PC-9 (cell line): ENCODE data around the gene GGPS1. TPM values are rescaled to one million over a fixed set of nuclear protein-coding genes. Genes with fewer than 3 reads are reported as not detected.
A peak's percentile ranks its signal among the peaks of the same experiment; 100 is the strongest.

Experiments
- BruUV-seq: library from RNA; stranded (reverse); fragments of 400-500 nt; replicated peaks from 2 replicates; lab custom pipeline; 2021; lab: Mats Ljungman, UMichigan
- CTCF ChIA-PET: fragments of 300-600 bp; sonication (Branson Sonifier 250); formaldehyde crosslinking; loops from one replicate; lab custom pipeline; 2022; ENCODE audit warnings: antibody characterized with exemption; lab: Charles Lee
- POLR2A ChIA-PET: fragments of 300-600 bp; sonication (Branson Sonifier 250); formaldehyde crosslinking; loops from one replicate; lab custom pipeline; 2022; ENCODE audit warnings: antibody characterized with exemption; ENCODE audit not compliant: unreplicated experiment; lab: Charles Lee
- DNase-seq, 2 experiments: peaks; one replicate each; pipeline versions ENCODE4 v3.0.0 to v3.0.0-alpha.2; 2015 to 2022; ENCODE audit warnings: mixed read lengths in 1 of 2
- H2AFZ ChIP-seq: fragments of 200-600 bp; sonication (generic); 2 replicates; pipeline ENCODE4 v1.8.1; 2017; ENCODE audit warnings: antibody characterized with exemption
- H3F3A ChIP-seq: fragments of 200-600 bp; sonication (generic); 2 replicates; pipeline ENCODE4 v1.8.1; 2017; ENCODE audit warnings: antibody characterized with exemption, mild to moderate bottlenecking, low read depth; ENCODE audit not compliant: insufficient read depth
- H3K27ac ChIP-seq: fragments of 200-600 bp; sonication (generic); 2 replicates; pipeline ENCODE4 v1.6.1; 2016; ENCODE audit warnings: mixed run types
- H3K27me3 ChIP-seq: fragments of 200-600 bp; sonication (generic); 2 replicates; pipeline ENCODE4 v1.6.1; 2016; ENCODE audit warnings: low read depth, mixed run types; ENCODE audit not compliant: insufficient read depth
- H3K36me3 ChIP-seq: fragments of 200-600 bp; sonication (generic); 2 replicates; pipeline ENCODE4 v1.6.1; 2016; ENCODE audit warnings: low read depth, mixed run types
- H3K4me1 ChIP-seq: fragments of 200-600 bp; sonication (generic); replicated peaks from 2 replicates; pipeline ENCODE4 v1.6.1; 2016; ENCODE audit warnings: mixed run types; ENCODE audit not compliant: insufficient read depth
- H3K4me2 ChIP-seq: fragments of 200-600 bp; sonication (generic); 2 replicates; pipeline ENCODE4 v1.6.1; 2017; ENCODE audit warnings: mixed run types
- H3K4me3 ChIP-seq: fragments of 200-600 bp; sonication (generic); 2 replicates; pipeline ENCODE4 v1.6.1; 2016; ENCODE audit warnings: mixed run types
- H3K79me2 ChIP-seq: fragments of 200-600 bp; sonication (generic); 2 replicates; pipeline ENCODE4 v1.6.1; 2017; ENCODE audit warnings: low read depth, mixed run types
- H3K9me2 ChIP-seq: fragments of 200-600 bp; sonication (generic); 2 replicates; pipeline ENCODE4 v1.8.1; 2017; ENCODE audit warnings: mild to moderate bottlenecking; ENCODE audit not compliant: insufficient read depth
- H3K9me3 ChIP-seq: fragments of 200-600 bp; sonication (generic); 2 replicates; pipeline ENCODE4 v1.8.1; 2016; ENCODE audit warnings: low read depth; ENCODE audit not compliant: insufficient read depth
- H4K20me1 ChIP-seq: fragments of 200-600 bp; sonication (generic); 2 replicates; pipeline ENCODE4 v1.8.1; 2017; ENCODE audit not compliant: insufficient read depth
- EZH2 ChIP-seq: fragments of 200-600 bp; sonication (generic); IDR thresholded peaks from 2 replicates; pipeline ENCODE4 v1.8.0; 2017; ENCODE audit warnings: antibody characterized with exemption, low read depth
- intact Hi-C: fragments of 100-400 bp; cut with micrococcal nuclease; formaldehyde crosslinking; loops from one replicate; pipeline ENCODE4 v1.10.0; 2022; ENCODE audit not compliant: unreplicated experiment
- total RNA-seq: library from RNA; stranded (reverse); gene quantifications from 2 replicates; pipeline ENCODE4 v1.2.3, GENCODE V29; 2021
- TF ChIP-seq, protein P1 (sequence below): fragments of 200-600 bp; sonication (generic); conservative IDR thresholded peaks from 2 replicates; pipeline ENCODE4 v1.6.1; 2017; ENCODE audit warnings: mixed run types, antibody characterized with exemption, mild to moderate bottlenecking, moderate library complexity

Gene GGPS1
- total RNA-seq, 1 experiment from 2014 or later = 61.7 TPM

- Histone ChIP-seq H3K9me3 (0 out of 2 replicates have a peak, but pooled peaks cover 6% of the 10 kb centered on the region), H4K20me1 (peaks cover 50% of the 10 kb centered on the region), H3F3A (peaks cover 19% of the 10 kb centered on the region), H3K36me3 (no peaks in the 10 kb centered on the region), H3K4me3 (no peak overlapping the region), H3K27me3 (no peaks in the 10 kb centered on the region), H3K9me2 (no peaks in the 10 kb centered on the region), H3K4me1 (peaks cover 40% of the 10 kb centered on the region), H2AFZ (no peak overlapping the region), H3K79me2 (peaks cover 95% of the 10 kb centered on the region), H3K4me2 (no peak overlapping the region), H3K27ac (peak overlapping the region; percentile 9; the same call in 1 of the 2 replicates)
- BruUV-seq = no TSS peak
- POLR2A ChIA-PET = no interaction called here
- intact Hi-C loops = no loop called here
- CTCF ChIA-PET = no interaction called here
- TF ChIP-seq, protein P1, sequence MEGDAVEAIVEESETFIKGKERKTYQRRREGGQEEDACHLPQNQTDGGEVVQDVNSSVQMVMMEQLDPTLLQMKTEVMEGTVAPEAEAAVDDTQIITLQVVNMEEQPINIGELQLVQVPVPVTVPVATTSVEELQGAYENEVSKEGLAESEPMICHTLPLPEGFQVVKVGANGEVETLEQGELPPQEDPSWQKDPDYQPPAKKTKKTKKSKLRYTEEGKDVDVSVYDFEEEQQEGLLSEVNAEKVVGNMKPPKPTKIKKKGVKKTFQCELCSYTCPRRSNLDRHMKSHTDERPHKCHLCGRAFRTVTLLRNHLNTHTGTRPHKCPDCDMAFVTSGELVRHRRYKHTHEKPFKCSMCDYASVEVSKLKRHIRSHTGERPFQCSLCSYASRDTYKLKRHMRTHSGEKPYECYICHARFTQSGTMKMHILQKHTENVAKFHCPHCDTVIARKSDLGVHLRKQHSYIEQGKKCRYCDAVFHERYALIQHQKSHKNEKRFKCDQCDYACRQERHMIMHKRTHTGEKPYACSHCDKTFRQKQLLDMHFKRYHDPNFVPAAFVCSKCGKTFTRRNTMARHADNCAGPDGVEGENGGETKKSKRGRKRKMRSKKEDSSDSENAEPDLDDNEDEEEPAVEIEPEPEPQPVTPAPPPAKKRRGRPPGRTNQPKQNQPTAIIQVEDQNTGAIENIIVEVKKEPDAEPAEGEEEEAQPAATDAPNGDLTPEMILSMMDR = no peak
- no peak for TF ChIP-seq EZH2
- DNase-seq = no peak
Observed at GRCh38 chr1:235293322-235293942, 34.9 kb upstream of the GGPS1 start.

DNA sequence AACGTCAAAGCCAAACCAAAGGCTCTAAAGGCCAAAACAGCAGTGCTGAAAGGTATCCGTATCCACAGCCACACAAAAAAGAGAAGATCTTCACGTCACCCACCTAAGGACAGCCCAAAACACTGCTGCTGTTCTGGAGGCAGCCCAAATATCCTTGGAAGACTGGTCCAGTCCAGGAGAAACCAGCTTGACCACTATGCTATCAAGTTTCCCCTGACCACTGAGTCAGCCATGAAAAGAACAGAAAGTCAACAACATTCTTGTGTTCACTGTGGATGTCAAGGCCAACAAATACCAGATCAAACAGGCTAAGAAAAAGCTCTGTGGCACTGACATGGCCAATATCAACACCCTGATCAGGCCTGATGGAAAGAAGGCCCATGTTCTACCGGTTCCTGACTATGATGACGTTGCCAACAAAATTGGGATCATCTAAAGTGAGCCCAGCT, 32.4 kb upstream of the GGPS1 start:
- H3K4me1 ChIP-seq = peaks cover 40% of the 10 kb centered on the region
- peak overlapping the region; percentile 77 for H3K27ac ChIP-seq
- peak overlapping the region; percentile 17; the same call in 1 of the 2 replicates for H3K4me3 ChIP-seq
- POLR2A ChIA-PET = interaction anchor here (0.6 to 0.7 kb wide), 4 partner anchors 22 to 922 kb away, joined by 3 to 6 read pairs (median 4); partner anchors contain the start of gene COA6
- H3K9me3 ChIP-seq = peaks cover 6% of the 10 kb centered on the region; the same call in 1 of the 2 replicates
- CTCF ChIA-PET = interaction anchor here (0.5 kb wide), 1 partner anchor 35 kb away, joined by 4 read pairs; no protein-coding TSS in a partner anchor
- H3K27me3 ChIP-seq = no peaks in the 10 kb centered on the region
- BruUV-seq = no TSS peak
- no peaks in the 10 kb centered on the region for H3K36me3 ChIP-seq
- peaks cover 35% of the 10 kb centered on the region for H4K20me1 ChIP-seq
- H2AFZ ChIP-seq = no peak overlapping the region
- DNase-seq = peak; percentile 81 to 91
- H3K79me2 ChIP-seq = peaks cover 93% of the 10 kb centered on the region
- intact Hi-C loops = loop anchor here (2.0 kb wide), 1 partner anchor 33 kb away; the partner anchor contains the start of genes ARID4B and GGPS1
- no peak for TF ChIP-seq EZH2
- TF ChIP-seq, protein P1 = no peak
- H3K9me2 ChIP-seq = no peaks in the 10 kb centered on the region
- peak overlapping the region; percentile 70 for H3K4me2 ChIP-seq
- H3F3A ChIP-seq = peaks cover 23% of the 10 kb centered on the region

DNA sequence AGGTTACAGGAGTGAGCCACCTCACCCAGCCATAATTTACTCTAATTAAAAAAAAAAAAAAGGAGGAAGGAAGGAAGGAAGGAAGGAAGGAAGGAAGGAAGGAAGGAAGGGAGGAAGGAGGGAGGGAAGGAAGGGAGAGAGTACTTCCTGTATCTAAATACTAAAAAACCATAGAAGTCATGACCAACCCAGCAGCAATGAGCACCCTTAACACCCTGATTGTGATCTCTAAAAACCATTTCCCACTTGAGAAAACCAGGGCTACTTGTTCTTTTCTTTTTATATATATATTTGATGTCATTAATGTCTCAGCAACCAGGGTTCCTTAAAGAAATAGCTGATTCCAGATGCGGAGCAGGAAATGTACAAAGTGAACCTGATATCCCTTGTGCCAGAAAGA, 31.6 kb upstream of the GGPS1 start:
- ChIA-PET POLR2A (interaction anchor here (0.6 kb wide), 2 partner anchors 21 to 923 kb away, joined by 3 to 5 read pairs; partner anchors contain the start of gene COA6), CTCF (no interaction called here)
- H3F3A ChIP-seq = peaks cover 22% of the 10 kb centered on the region
- no TSS peak for BruUV-seq
- no peak overlapping the region for H2AFZ ChIP-seq
- no peak overlapping the region for H3K4me3 ChIP-seq
- H3K4me1 ChIP-seq = peaks cover 39% of the 10 kb centered on the region
- peaks cover 6% of the 10 kb centered on the region; the same call in 1 of the 2 replicates for H3K9me3 ChIP-seq
- no peaks in the 10 kb centered on the region for H3K9me2 ChIP-seq
- H3K36me3 ChIP-seq = no peaks in the 10 kb centered on the region
- no peaks in the 10 kb centered on the region for H3K27me3 ChIP-seq
- peaks cover 36% of the 10 kb centered on the region for H4K20me1 ChIP-seq
- intact Hi-C loops = loop anchor here (2.0 kb wide), 1 partner anchor 32 kb away; the partner anchor contains the start of genes ARID4B and GGPS1
- no peak for TF ChIP-seq EZH2
- H3K27ac ChIP-seq = peak overlapping the region; percentile 77
- peak overlapping the region; percentile 70 for H3K4me2 ChIP-seq
- peaks cover 95% of the 10 kb centered on the region for H3K79me2 ChIP-seq
- no peak for DNase-seq
